Cardiac septum (tissue), 1 donor: ENCODE results near the gene ATE1. TPM values are rescaled to one million over a fixed set of nuclear protein-coding genes. Genes with fewer than 3 reads are reported as not detected.

ENCODE experiments used
- total RNA-seq: library from RNA; stranded (reverse); fragmentation: NEBNext Ultra II Directional; extraction: Animal tissue kit (Norgen Biotek cat#: 25700); gene quantifications from one replicate; pipeline ENCODE4 v1.2.1, GENCODE V29; 2021
- donor health status: DM: no; HTN: no; CAD: no.

The ATE1 gene
- total RNA-seq, 1 donor from 2014 or later: 38.1 TPM

Other genes starting within 250 kb of the ATE1 start
- gene NSMCE4A, start 47.2 kb upstream of the ATE1 start, total RNA-seq: 29.0 TPM
- gene TACC2, start 61.1 kb upstream of the ATE1 start, total RNA-seq: 282 TPM